GM12892 (cell line): ENCODE measurements around the gene LYPD8.

Source experiments
- POLR2A ChIP-seq: IDR thresholded peaks from 2 replicates; pipeline ENCODE4 v1.6.1; 2011; ENCODE audit warnings: low read depth, low read length, control low read depth
- POLR2AphosphoS5 ChIP-seq: IDR thresholded peaks from 2 replicates; pipeline ENCODE4 v1.6.1; 2011; ENCODE audit warnings: low read depth, low read length, control low read depth
- TAF1 ChIP-seq: IDR thresholded peaks from 2 replicates; pipeline ENCODE4 v1.6.1; 2011; ENCODE audit warnings: low read depth, mild to moderate bottlenecking, control low read depth, low read length, borderline replicate concordance

- TF ChIP-seq TAF1 (no peak), POLR2AphosphoS5 (no peak), POLR2A (no peak)
Measured at GRCh38 chr1:248787430-248787829, 31.9 kb upstream of the LYPD8 start.
